ENCODE measurements around the gene STK17B.
"Not testable (repeated sequence)": the region's sequence is repeated elsewhere in the genome, so short reads cannot be mapped to it uniquely, and the experiment has no call there.

Gene STK17B

DNA sequence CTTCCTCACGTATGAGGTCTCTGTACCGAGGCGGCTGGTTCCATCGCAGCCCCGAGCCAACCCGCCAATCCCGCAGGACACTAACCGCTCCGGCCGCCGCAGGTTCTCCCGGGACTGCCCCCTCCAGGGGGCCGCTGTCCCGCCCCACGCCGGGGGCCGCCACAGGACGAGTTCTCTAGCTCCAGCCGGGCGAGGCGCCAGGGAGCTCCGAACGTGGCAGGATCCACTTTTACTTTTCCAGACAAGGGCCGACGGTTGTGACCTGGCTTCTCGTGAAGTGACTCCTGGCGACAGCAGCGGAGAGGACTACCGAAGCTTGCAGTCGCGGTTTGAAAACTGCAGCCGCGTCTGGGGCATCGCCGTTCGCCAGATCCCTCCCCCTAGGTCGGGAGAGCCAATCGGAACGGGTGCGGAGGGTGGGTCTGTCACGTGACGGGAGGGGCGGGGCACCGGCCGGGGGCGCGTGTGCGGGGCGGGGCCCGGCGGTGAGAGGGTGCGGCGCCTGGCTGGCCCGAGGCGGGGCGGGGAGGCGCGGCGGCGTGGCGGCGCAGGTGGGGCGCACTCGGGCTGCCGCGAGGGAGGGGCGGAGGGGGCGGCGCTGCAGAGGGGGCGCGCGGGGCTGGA lies at the start of gene STK17B:
Gene STK17B (minus strand): TSS at position 331 of the 624 bp plus-strand sequence. CDS start 8,195 bp downstream, outside the sequence.
- DNase-seq (ENCODE audit: low spot score), result peak; percentile 96

DNA sequence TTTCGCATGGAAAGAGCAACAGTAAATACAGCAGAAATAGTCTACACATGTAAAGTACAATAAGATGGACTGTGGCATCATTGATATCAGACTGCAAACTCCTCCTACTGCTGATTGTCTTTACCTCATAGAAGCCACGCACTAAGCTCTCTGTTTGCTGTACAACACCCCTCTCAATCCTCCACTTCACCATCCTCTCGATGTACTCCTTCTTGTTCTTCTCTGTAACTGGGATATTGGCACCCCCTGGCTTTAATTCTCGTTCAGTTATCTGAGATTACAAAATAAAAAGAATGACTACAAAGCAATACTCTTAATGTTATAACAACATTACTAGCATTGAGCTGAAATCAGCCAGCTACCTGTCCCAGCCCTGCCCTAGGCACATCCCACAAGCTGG lies 49.3 kb upstream of the STK17B start:
- DNase-seq (ENCODE audit: low spot score), result no peak

DNA sequence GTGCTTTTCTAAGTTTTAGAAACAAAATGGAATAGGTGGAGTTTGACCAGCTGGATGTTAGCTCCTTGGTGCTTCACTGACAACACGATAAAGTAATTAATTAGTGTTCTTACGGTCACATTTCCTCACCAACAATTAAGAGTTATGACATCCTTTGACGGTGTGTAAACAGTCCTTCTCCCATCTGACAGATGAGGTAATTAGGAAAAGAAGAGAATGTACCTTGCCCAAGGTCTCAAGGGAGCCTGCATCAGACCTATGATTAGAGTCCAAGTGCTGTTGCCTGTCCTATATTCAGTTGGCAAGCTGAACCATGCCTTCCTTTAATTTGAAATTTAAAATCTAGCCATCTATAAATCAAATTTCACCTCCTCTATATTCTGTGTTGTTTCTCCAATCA lies 48.3 kb upstream of the STK17B start:
- no peak for DNase-seq (ENCODE audit: low spot score)

DNA sequence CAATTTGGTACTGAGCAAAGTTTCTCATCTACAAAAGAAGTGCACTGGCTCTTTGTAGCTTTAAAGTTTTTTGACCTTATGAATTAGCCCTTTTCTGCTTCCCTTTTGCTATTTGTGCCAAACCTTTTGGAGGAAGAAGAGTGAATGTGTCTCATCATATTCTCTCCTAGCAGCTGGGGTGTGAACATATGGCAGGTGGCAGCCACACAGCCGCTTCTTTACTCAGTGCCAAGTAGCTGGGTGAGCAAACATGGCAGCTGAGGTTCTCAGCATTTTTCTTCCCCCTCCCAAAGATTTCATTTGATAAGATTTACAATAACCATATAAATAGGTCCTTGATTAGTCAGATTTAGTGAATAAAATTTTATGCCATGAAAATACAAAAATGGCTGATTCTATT lies 46.7 kb upstream of the STK17B start:
- no peak for DNase-seq (ENCODE audit: low spot score)

DNA sequence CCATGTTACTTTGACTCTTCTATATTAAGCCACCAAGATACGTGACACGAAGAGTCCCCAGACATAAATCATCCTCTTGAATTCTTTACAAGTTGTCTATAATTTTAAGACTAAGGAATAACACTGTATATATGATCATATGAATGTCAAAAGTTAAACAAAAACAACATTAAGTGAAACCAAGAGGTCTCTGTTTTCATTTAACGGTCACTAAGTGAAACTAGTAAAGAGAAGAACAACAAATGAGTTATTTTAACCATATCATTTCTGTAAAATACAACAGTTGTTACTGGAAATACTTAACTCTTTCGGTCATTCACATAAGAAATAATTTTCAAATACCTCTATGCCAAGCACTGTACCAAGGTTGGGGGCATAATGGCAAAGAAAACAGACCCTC lies 45.7 kb upstream of the STK17B start:
- DNase-seq (ENCODE audit: low spot score), result no peak

DNA sequence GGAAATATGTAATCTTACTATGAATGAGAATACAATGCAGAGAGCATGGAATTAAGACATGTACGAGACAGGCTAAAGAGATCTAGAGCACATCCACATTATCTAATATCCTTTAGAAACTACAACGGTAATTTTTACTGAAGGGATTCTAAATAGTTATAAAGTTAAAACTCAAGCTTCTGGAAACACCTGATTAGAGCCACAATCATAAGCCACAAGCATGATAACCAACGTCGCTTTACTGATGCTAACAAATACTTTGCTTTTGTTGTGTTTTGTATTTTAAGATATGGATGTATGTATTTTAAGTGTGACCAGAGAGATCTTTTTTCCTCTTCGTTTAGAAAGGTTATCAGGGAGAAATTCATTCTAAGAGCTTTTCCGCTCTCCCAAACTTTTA lies 44.0 kb upstream of the STK17B start:
- DNase-seq (ENCODE audit: low spot score), result no peak

DNA sequence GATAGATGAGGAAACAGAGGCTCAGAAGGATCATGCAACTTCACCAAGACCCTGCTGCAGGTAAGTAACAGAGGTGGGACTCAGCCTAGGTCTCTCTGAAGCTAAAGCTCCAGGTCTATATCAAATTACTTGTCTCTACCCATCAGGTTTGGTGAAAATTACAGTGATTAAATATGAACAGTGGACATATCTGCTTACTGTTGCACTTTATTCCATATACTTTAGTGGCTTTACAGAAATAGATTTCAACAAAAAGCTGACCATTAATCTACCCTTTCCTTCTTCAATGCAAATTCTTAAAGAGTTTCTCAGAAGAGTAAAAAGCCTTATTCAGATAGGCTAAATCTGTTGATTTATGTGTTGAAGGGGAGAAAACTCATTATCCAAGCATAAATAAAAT lies 42.8 kb upstream of the STK17B start:
- no peak for DNase-seq (ENCODE audit: low spot score)

DNA sequence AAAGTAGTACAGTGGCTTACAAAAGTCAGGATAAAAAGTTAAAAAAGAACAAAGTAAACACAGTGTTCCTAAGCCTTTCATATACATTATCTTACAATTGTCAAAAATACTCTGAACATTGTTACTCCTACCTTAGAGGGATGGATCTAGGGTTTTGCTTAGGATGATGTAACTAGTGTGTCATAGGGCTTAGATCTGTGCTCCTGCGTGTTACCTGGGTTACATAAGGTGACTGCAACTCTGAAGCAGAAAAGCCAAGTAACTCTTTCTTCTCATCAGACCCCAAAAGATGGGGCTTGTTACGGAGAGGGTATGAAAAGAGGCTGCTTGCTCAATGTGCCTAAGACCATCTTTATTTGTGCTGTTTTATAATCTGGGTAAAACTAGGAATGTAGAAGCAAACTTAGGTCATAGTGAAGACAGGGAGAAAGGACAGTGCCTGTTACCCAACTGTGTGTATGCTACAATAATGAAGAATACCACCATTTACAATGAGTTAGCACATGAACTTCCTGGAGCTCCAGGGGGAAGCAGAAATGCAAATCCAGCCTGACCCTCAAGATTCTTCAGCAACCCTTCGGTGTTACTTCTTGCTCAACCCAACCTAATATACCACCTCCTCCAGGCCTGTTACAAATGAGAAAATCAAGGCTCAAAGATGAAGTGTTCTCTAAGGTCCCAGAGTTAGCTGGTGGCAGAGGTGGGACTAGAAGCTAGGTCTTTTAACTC lies 42.0 kb upstream of the STK17B start:
- DNase-seq (ENCODE audit: low spot score), result no peak

DNA sequence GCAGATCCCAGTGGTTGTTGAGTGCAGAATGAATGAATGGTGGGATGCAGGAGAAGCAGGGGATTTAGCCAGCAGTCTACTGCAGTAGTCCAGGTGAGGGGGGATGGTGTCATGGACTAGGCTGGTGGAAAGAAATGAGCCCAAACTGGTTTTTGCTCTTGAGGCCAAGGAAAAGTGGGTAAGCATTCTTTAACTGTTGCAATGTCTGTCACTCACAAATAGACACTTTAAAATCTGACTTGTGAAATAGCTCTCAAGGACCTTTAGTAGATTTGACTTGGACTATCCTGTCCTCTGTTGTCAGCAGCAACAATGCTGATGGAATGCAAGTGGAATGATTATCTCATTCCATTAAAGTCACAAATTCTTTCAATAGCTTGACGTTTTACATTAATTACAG lies 37.5 kb upstream of the STK17B start:
- DNase-seq (ENCODE audit: low spot score), result no peak

DNA sequence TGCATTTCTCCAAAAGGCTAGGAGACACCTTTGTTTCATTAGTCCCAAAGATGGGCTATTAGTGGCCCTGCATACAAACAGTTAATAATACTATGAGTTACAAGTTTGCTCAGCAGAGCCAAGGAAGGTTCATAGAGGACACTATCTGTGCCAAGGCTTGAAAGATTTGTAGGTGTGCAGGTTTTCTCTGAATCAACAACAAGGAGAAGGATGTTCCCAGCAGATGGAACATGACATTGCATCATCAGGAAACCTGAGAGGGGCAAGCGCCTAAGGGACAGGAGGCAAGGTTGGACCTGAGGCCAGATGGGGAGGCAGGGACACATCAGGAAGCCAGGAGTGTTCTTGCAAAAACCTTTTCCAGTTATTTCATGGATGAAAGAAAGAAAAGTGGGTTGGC lies 35.4 kb upstream of the STK17B start:
- no peak for DNase-seq (ENCODE audit: low spot score)

DNA sequence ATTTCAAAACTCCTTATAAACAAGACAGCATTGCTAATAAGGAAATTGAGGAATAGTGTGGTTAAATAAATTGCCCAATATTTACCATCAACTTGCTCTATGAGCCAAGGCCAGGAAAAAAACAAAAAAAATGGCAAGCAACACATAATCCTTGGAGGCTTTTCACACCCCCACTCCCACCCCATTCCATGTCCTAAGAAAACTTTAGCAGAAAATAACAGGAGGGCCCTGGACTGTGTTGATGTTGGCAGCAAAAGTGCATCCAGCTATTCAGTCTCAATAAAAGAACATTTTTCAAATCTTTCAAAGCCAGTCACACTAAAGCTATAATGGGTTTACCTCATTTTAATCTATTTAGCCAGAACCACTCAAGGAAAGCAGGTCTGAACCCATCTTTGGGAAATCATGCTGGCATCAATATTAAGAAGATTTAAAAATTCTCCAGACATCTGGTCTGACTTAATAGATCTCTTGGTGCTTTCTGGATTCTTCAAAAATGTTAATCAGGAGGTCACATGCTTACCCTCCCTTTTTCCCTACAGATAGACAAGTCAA lies 34.6 kb upstream of the STK17B start:
- DNase-seq (ENCODE audit: low spot score), result no peak

DNA sequence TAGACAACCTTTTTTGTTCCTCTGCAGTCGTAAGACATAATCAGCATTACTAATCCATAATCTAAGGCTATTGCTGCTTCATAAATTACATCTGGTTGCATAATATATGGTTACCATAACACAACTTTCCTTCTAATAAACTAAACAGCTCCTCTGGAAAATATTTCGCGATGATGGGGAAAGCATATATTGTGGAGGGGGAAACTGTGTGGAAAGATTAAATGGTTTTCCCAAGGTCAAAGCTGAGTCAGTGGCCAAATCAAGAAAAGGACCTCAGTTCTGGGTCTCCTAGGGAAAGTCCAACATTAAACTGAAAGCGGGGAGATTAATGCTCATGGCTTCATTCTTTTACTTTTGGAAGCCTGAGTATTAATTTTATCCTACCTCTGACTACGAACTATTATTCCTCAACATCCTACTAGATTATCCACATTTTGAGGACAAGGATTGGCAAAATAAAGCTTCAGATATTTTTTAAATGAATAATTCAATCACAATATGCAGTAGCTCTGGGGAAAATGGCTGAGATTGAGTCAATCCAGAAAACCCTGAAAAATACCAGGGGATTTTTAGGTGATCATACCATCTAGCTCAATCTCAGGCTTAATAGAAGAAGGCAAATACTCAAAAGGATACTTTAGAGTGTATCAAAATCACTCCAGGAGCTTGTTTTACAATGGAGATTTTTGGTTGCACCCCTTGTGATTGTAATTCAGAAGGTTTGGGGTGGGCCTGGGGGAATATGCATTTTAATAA lies 33.8 kb upstream of the STK17B start:
- DNase-seq (ENCODE audit: low spot score), result no peak

DNA sequence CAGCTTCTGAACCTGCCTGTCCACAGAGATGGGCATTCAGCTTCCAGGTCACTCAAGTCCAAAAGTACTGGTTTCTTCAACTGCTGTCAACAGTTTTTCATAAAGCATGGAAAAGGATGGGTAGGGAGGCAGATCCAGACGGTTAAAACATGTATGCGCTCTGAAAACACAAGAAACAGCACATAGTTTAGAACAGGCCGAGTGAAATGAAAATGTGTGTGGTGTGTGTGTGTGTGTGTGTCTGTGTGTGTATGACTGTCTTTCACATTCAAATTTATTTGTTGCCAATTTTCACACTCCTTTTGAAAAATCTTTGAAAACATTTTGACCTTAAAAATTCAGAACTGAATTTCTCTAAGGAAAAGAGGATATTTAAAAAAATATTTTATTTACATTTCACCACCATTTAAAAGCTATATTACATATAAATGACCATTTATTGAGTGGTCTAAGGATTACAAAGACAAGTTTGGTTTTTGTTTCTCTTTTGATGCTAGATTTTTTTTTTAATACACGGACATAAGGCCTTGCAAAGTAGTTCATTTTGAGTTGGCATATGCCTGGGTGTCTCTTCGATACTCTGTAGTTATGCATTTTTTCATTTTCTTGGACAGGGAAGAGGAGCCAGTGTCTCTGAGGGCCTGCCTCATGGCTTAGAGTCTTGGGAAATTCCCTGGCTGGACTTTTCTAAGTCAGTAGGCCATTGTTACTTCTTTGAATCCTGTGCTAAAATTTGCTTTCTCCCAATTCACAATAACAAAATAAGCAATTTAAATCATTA lies 30.0 kb upstream of the STK17B start:
- DNase-seq (ENCODE audit: low spot score), result no peak

DNA sequence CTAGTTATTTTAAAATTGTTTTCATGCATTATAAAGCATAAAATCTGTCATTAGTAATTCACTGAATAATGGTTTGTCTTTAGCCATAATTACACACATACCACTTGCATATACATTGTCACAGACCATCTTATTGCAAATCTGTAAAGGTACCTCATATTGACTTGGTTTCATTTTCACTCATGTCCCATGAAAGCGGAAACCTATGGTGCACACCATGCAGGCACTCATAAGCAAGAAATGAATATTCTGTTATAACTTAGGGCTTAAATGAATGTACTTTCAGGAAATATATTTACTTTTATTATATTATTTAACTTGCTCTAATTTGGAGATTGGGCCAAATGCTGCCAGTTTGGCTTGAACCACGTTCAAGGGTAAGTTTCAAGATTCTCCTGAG lies 29.2 kb upstream of the STK17B start:
- no peak for DNase-seq (ENCODE audit: low spot score)

DNA sequence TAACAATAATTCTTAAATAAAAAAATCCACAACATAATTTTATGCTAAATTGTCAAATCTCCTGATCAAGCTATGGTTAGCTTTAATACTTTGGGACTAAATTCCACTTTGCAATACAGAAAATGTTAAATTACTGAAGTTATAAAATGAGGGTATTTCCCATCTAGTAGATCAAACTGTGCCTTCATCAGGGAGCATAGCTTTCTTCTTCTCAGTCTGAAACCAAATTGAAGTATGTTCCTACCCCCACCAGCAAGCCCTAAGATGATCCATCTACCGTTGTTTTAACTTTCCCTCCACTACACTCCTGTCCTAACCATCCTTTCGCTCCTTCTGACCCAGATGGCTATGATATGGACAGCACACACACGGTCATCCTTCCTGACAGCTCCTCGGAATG lies 24.4 kb upstream of the STK17B start:
- no peak for DNase-seq (ENCODE audit: low spot score)

DNA sequence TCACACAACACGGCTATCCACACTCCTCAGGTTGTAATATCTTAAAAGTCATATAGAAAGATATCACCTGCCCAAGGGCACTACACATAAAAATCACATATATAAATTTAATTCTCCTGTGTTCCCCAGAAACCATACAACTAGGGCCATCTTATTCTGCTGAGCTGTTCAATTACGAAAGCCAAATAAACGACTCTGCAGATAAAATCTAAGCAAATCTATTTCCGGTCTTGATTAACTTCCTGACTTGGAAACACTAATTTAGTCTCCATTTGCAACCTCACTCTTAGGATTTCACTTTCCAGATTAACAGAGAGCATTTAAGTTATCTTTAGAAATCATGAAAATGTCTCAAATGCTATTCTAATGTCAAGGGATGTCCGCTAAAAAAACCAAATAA lies 23.9 kb upstream of the STK17B start:
- no peak for DNase-seq (ENCODE audit: low spot score)

DNA sequence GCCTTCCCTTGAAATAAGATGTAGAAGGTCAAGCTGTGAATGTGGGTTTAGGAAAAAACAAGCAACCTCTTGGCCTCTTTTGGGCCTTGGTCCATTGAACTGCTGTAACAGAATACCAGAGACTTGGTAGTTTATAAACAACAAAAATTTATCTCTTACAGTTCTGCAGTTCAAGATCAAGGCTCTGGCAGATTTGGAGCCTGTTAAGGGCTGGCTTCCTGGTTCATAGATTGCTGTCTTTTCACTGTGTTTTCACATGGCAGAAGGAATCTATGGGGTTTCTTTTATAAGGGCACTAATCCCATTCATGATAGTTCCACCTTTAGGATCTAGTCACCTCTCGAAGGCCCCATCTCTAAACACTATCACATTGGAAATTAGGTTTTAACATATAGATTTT lies 20.2 kb upstream of the STK17B start:
- no peak for DNase-seq (ENCODE audit: low spot score)

DNA sequence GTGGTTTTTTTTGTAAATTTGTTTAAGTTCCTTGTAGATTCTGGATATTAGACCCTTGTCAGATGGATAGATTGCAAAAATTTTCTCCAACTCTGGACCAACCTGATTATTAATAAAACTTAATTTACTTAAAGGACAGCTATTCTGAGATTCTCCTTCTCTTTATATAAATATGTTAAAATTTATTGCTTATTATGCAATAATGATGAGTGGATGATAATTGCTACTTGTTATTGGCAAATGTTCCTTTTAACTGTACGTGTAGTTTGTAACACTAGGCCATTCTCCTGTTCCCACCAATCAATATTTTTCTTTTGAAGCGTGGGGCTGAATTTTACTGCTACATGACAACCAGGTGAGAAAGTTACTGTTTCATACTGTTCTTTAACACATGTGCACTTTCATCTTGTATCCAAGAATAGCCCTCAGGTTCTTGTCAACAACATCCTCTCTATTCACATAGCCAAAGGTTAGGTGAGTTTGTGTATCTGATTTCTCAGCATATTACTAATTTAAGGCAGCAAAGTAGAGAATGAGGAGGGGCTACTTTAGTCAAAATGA lies 16.6 kb upstream of the STK17B start:
- DNase-seq (ENCODE audit: low spot score), result no peak

DNA sequence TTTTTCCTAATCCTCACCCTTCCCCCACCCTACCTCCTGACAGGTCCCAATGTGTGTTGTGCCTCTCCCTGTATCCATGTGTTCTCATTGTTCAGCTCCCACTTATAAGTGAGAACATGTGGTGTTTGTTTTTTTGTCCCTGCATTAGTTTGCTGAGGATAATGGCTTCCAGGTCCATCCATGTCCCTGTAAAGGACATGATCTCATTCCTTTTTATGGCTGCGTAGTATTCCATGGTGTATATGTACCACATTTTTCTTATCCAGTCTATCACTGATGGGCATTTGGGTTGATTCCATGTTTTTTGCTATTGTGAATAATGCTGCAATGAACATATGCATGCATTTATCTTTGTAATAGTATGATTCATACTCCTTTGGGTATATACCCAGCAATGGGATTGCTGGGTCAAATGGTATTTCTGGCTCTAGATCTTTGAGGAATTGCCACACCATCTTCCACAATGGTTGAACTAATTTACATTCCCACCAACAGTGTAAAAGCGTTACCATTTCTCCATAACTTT lies 15.9 kb upstream of the STK17B start:
- not testable (repeated sequence) for DNase-seq (ENCODE audit: low spot score)

DNA sequence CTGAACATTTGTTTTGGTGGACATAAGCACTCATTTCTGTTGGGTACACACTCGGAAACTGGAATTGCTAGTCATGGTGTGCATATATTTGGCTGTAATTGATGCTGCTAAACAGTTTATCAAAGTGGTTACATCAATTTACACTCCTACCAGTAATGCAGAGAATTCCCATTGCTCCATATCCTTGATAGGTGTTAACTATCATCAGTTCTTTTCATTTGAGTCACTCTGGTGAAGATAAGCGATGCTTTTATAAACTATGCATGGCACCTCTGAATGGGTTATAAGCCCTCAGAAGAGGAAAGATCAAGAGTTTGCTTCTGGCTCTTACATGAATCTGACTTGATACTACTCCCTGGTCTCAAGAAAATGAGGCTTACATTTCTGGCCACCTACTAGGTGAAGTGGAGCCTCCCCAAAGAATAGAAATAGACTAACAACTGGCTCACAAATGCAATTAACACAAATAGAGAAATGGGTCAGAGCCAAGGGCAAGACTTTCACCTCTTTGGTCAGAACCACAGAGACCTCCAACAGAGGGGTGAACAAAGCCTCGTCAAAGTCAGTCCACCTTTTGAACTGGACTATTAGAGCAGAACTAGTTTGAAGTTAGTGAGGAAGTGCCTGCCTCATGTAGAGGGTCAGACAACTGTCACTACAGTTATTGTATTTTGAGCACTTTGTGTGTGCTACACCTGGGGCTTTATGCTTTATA lies 15.0 kb upstream of the STK17B start:
- no peak for DNase-seq (ENCODE audit: low spot score)

DNA sequence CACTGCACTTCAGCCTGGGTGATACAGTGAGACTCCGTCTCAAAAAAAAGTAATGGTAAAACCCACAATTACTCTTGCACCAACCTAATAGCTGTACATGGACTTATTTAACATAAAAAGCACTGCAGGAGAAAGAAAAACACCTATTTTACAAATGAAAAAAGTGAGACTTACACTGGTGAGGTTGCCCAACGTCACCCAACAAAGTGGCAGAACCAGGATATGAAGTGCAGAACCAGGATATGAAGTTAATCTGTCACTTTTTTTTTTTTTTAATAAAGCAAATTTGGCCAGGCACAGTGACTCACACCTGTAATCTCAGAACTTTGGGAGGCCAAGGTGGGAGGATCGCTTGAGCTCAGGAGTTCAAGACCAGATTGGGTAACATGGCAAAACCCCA lies 13.5 kb upstream of the STK17B start:
- DNase-seq (ENCODE audit: low spot score), result no peak
